Raji (cell line): ENCODE measurements around the gene CLASP2.

Experiments used
- POLR2A ChIP-seq: IDR thresholded peaks from 2 replicates; pipeline ENCODE4 v1.6.1; 2011; ENCODE audit warnings: low read depth, low read length, control low read depth; ENCODE audit not compliant: insufficient read depth

Gene CLASP2

DNA sequence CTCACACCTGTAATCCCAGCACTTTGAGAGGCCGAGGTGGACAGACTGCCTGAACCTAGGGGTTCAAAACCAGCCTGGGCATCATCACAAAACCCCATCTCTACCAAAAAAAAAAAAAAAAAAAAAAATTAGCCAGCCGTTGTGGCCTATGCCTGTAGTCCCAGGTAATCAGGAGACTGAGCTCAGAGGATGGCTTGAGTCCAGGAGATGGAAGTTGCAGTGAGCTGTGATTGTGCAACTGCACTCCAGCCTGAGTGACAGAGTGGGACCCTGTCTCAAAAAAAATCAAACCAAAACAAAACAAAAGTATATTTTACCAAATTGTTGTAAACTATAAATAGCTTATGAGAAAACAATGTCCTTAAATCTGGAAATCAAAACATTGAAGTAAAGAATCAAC is 243.2 kb downstream of the CLASP2 start:
- TF ChIP-seq POLR2A, result no peak

- TF ChIP-seq POLR2A, result no peak
Measured at GRCh38 chr3:33473813-33474212, 244.2 kb downstream of the CLASP2 start.

DNA sequence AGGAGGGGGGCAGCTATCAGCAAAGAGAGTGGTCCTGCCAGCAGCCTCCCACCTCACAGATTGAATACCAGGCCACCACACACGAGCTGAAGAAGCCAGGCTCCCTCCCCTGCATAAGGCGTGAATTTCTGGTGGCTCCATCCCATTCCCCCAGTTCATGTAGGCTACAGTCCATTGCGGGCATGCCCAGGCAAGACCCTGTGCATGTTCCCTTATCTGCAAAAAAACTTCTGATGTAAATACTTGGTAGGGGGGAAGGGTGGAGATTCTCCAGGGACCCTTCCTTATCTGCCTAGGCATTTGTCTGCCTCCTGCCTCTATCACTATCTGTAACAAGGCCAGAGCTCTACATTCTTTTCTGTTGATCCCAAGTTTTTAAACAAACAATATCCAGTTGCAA is 250.3 kb downstream of the CLASP2 start:
- no peak for TF ChIP-seq POLR2A

DNA sequence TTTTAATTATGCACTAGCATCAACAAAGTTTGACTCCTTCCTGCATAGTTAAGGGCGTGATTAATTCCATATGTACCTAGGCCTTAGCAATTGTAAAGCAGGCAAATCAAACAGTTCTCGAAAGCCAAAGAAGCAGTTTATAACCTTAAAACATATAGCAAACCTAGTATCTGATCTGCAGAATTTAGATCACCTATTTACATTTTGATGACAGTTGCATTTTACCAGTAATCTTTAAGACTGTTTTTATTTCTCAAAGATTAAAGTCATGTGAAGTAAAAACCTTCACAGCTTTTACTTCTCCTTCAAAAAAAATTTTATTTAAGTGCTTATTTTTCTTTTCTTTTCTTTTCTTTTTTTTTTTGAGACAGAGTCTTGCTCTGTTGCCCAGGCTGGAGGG is 257.0 kb downstream of the CLASP2 start:
- TF ChIP-seq POLR2A, result no peak

GRCh38 chr3:33458446-33458845 is 259.6 kb downstream of the CLASP2 start:
- no peak for TF ChIP-seq POLR2A

- TF ChIP-seq POLR2A, result no peak
Measured at GRCh38 chr3:33456756-33457155, 261.3 kb downstream of the CLASP2 start.

DNA sequence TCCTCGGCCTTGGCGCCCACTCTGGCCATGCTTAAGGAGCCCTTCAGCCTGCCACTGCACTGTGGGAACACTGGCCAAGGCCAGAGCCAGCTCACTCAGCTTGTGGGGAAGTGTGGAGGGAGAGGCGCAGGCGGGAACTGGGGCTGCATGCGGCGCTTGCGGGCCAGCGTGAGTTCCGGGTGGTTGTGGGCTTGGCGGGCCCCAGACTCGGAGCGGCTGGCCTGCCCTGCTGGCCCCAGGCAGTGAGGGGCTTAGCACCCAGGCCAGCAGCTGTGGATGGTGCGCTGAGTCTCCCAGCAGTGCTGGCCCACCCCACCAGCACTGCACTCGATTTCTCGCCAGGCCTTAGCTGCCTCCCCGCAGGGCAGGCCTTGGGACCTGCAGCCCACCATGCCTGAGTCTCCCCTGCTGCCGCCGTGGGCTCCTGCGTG is 264.7 kb downstream of the CLASP2 start:
- no peak for TF ChIP-seq POLR2A

- TF ChIP-seq POLR2A, result no peak
Measured at GRCh38 chr3:33447958-33448357, 270.1 kb downstream of the CLASP2 start.
